ENCODE results near the gene ADIG.
"Not testable (repeated sequence)": the region's sequence is repeated elsewhere in the genome, so short reads cannot be mapped to it uniquely, and the experiment has no call there.

The ADIG gene

GRCh38 chr20:38573413-38573812, 7.6 kb upstream of the ADIG start:
- no peak for DNase-seq

- DNase-seq = no peak
These were observed 1.6 kb upstream of the ADIG start for GRCh38 chr20:38579219-38579910.

GRCh38 chr20:38579921-38580320, 1.1 kb upstream of the ADIG start:
- no peak for DNase-seq

DNA sequence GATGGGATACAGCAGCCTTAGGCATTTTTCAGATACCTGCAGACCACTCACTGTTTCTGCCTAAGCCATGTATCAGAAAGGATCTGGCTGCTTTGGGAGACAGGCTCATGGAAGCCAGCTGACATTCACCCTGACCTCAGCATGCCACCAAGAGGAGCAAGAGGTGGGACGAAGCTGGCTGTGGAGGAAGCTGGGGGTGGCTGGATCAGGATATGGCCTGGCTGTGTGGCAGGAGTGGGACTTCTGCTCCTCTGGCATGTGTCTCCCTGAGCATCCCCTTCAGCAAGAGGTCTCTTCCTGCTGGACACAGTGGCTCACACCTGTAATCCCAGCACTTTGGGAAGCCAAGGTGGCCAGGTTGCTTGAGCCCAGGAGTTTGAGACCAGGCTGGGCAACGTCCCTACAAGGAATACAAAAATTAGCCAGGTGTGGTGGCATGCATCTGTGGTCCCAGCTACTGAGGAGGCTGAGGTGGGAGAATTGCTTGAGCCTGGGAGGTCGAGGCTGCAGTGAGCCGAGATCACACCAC, 897 bp downstream of the ADIG start:
- DNase-seq = no peak

- no peak for DNase-seq
These were observed 2.3 kb downstream of the ADIG start for GRCh38 chr20:38583306-38583705.

GRCh38 chr20:38584099-38584763, 3.2 kb downstream of the ADIG start:
- DNase-seq = no peak

DNA sequence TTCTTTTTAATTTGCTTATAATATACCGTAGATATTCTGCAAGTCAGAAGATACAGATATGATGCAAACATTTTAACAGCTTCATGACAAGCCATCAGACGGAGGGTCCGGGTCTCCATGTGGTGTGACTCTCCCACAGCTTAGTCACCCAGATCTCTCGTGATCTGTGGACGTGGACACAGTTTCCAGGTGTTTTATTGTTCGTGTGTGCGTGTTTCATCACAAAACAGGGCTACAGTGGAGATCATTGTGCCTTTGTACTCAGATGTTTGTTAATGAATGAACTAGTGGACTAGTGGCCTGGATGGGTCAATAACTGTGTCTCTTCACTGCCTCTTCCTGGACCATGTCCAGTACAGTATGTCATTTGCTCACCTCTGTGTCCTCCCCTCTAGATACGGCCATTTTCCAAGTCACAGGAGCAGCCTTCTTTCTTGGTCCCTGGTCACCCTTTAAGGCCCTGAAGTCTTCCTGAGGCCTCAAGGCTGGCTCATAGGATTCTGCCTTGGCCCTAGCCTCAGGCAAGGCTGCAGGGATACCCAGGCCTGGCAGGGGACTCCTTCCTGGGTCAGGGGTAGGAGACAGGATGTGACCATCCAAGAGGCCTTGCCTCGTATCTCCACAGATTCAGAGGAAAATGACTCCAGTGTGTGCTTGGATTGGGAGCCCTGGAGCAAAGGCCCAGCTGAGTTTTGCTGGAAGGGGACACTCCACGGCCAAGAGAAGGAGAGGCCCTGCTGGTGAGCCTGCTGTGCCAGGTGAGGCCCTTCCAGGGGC, 4.6 kb downstream of the ADIG start:
- no peak for DNase-seq

DNA sequence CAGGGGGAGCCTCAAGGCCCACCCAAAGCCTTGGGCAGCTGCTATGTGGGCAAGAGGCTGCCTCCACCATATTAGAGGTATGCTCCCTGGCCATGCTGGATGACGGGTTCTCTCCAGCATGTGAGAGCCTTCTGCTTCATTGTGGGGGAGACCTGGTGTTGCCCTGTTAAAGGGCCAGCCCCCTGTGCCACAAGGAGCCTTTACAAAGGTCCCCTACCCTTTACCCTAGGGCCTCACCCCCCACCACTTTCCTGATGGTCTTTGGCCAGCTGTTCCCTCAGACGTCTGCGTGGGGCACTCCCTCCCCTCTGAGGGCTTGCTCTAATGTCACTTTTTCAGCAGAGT, 5.2 kb downstream of the ADIG start:
- no peak for DNase-seq

- no peak for DNase-seq
These were observed 7.3 kb downstream of the ADIG start for GRCh38 chr20:38588303-38588702.

GRCh38 chr20:38589351-38589750, 8.4 kb downstream of the ADIG start:
- DNase-seq = no peak

- no peak for DNase-seq
These were observed 9.1 kb downstream of the ADIG start for GRCh38 chr20:38589967-38590675.

- DNase-seq = no peak
These were observed 9.9 kb downstream of the ADIG start for GRCh38 chr20:38590676-38591473.

DNA sequence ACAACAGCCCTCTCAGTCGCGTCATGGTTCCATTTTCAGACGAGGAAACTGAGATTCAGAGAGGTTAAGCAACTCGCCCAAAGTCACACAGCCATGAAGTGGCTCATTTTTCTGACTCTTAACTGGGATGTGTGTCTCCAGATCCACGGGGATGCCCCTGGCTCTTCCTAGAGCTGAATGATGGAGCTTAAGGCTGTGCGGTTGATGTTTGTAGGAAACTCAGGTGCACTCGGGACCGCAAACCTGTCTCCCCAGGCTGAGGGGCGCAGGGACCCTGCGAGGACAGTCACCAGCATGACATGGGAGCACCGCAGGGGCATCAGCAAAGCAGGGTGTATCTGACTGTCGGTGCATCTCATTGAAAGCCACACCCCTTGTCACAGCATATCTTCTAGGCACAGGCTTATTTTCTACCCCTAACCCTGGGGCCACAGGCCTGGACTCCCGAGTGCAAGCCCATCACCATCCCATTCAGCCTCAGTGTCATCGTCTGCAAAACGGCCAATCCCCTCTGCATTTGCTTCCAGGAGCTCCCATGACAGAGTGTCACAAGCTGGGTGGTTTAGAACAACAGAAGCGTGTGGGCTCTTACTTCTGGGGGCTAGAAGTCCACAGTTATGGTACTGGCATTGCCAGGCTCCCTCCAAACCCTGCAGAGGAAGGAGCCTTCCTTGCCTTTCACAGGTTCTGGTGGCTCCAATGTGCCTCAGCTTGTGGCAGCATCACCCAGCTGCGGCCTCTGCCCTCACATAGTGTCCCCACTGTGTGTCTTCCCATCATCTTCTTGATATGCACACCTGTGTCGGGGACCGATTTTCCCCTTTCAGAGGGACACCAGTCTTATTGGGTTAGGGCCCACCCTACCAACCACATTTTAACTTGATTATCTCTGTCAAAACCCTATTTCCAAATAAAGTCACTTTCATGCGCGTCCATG, 10.7 kb downstream of the ADIG start:
- no peak for DNase-seq

DNA sequence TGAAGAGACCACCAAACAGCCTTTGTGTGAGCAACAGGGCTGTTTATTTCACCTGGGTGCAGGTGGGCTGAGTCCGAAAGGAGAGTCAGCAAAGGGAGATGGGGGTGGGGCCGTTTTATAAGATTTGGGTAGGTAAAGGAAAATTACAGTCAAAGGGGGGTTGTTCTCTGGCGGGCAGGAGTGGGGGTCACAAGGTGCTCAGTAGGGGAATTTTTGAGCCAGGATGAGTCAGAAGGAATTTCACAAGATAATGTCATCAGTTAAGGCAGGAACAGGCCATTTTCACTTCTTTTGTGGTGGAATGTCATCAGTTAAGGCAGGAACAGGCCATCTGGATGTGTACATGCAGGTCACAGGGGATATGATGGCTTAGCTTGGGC, 11.4 kb downstream of the ADIG start:
- not testable (repeated sequence) for DNase-seq

GRCh38 chr20:38594281-38594680, 13.3 kb downstream of the ADIG start:
- not testable (repeated sequence) for DNase-seq

DNA sequence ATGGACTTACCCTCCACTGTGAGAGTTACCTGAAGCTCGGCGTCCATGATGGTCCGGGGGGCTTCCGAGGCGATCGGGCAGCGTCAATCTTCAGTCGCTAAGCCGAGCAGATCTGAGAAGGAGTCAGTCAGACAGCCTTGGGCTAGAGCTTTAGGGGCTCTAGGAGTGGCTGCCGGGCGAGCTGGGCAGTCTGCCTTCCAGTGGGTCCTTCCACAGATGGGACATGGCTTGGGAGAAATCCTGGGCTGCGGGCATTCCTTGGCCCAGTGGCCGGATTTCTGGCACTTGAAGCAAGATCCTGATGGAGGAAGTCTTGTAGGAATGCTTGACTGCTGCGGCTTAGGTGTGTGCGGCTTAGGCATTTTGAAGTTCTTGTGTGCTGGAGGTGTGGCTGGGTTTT, 14.9 kb downstream of the ADIG start:
- not testable (repeated sequence) for DNase-seq

- no peak for DNase-seq
These were observed 18.4 kb downstream of the ADIG start for GRCh38 chr20:38599410-38599882.

DNA sequence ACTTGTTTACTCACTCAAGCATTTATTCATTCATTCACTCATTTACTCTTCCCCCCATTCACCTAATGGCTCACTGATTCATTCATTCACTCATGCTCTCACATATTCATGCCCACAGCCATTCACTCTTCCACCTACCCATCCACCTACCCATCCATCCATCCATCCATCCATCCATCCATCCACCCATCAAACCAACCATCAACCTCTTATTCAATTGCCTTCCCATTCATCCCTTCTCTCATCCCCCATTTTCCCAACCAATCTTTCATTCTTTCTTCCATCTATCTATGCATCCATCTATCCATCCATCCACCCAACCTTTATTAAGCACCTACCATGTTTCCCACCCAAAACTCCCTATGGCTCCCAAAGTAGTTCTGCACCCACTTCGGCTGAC, 19.1 kb downstream of the ADIG start:
- DNase-seq = no peak

- DNase-seq = no peak
These were observed 20.5 kb downstream of the ADIG start, which contains the start of gene ARHGAP40 for GRCh38 chr20:38601216-38602184. TSS of gene ARHGAP40 (plus strand) at chr20:38601809.

GRCh38 chr20:38602185-38602581, 21.2 kb downstream of the ADIG start:
- DNase-seq = no peak

Data from NCI-H446 treated with DMSO at 0.1 percent for 48 hours (cell line).